PC-3 (cell line): ENCODE measurements around the gene CXXC1.

Experiments used
- EZH2 ChIP-seq: fragments of 300-600 bp; sonication (generic); IDR thresholded peaks from one replicate; pipeline ENCODE4 v1.6.1; 2017; ENCODE audit warnings: antibody characterized with exemption, mild to moderate bottlenecking, low read length; ENCODE audit not compliant: unreplicated experiment
- TF ChIP-seq, protein P1 (sequence below): fragments of 300-600 bp; sonication (generic); conservative IDR thresholded peaks from 2 replicates; pipeline ENCODE4 v1.5.1; 2017; ENCODE audit warnings: antibody characterized with exemption, low read depth, mild to moderate bottlenecking, low read length

DNA sequence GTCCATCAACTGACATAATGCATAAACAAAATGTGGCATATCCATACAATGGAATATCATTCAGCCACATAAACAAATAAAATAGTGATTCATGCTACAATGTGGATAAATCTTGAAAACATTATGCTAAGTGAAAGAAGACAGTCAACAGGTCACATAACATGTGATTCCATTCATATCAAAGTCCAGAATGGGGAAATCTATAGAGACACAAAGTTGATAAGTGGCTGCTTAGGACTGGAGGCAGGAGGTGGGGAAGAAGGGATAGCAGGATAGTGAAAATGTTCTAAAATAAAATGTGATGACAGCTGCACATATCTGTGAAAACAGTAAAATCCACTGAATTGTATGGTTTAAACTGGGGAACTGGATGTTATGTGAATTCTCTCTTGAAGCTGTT is 39.9 kb downstream of the CXXC1 start:
- no peak for TF ChIP-seq EZH2
- TF ChIP-seq, protein P1, sequence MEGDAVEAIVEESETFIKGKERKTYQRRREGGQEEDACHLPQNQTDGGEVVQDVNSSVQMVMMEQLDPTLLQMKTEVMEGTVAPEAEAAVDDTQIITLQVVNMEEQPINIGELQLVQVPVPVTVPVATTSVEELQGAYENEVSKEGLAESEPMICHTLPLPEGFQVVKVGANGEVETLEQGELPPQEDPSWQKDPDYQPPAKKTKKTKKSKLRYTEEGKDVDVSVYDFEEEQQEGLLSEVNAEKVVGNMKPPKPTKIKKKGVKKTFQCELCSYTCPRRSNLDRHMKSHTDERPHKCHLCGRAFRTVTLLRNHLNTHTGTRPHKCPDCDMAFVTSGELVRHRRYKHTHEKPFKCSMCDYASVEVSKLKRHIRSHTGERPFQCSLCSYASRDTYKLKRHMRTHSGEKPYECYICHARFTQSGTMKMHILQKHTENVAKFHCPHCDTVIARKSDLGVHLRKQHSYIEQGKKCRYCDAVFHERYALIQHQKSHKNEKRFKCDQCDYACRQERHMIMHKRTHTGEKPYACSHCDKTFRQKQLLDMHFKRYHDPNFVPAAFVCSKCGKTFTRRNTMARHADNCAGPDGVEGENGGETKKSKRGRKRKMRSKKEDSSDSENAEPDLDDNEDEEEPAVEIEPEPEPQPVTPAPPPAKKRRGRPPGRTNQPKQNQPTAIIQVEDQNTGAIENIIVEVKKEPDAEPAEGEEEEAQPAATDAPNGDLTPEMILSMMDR, result no peak
